Stimulated activated CD8-positive, alpha-beta memory T cell treated with anti-CD3 and anti-CD28 coated beads, Interleukin-15, amount 100 ng/mL, for 24 hours (primary cell): ENCODE data around the gene GALNT9.
"Not testable (repeated sequence)": the region's sequence is repeated elsewhere in the genome, so short reads cannot be mapped to it uniquely, and the experiment has no call there.

ENCODE experiments used
- DNase-seq: peaks from one replicate; pipeline ENCODE4 v3.0.0-alpha.2; 2020; ENCODE audit warnings: low read depth

The GALNT9 gene

DNA sequence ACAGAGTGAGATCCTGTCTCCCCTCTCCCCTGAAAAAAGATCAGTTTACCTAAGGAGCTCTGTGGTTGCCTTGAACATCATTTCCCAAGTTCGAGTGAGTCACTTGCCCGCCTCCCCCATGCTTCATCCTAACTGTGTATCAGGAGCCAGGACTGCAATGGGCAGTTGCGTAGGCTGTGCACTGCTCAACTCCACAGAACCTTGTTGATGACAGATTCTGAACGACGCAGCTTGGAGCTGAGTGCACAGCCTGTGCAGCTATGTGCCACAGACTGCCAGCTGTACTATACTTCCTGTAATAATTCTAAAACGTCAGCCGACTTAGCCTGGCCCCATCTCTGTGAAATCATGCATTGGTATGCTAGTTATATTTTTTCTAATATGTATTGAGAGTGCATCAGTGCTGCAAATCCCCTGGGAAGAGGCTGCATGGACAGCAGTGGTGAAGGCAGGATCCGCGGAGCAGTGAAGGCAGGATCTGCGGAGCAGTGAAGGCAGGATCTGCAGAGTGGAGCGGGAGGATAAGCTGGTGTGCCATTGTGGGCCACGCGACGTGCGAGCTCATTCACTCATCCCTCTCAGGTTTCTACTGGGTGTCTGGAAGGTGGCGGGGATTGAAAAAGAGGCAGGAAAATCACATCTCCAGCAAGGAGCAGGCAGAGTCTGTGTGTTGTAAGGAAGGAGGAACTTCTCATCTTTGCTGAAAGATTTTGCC lies 80.8 kb downstream of the GALNT9 start:
- no peak for DNase-seq

DNA sequence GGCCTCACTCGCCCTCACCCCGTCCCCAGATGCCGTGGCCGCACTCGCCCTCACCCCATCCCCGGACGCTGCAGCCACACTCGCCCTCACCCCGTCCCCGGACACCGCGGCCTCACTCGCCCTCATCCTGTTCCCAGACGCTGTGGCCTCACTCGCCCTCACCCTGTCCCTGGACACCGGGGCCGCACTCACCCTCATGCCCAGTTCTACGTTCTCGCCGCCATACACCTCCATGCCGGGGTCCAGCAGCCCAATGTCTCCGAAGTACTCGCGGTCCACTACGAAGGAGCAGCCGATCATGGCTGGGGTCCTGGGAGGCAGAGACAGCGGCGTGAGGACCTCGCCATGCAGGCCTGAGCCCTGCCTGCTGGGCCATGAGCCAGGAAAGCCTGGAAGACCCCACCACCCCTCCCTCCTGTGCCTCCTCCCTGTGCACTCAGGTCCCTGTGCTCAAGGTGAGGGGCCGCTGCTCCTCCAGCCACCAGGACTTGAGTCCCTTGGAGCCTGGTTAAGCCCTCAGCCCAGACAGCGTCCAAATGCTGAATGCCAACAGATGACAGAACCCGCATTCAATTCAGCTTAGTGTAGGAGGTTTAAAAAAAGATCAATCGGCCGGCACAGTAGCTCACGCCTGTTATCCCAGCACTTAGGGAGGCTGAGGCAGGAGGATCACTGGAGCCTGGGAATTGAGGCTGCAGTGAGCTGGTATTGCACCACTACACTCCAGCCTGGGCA lies 81.5 kb downstream of the GALNT9 start:
- no peak for DNase-seq

DNA sequence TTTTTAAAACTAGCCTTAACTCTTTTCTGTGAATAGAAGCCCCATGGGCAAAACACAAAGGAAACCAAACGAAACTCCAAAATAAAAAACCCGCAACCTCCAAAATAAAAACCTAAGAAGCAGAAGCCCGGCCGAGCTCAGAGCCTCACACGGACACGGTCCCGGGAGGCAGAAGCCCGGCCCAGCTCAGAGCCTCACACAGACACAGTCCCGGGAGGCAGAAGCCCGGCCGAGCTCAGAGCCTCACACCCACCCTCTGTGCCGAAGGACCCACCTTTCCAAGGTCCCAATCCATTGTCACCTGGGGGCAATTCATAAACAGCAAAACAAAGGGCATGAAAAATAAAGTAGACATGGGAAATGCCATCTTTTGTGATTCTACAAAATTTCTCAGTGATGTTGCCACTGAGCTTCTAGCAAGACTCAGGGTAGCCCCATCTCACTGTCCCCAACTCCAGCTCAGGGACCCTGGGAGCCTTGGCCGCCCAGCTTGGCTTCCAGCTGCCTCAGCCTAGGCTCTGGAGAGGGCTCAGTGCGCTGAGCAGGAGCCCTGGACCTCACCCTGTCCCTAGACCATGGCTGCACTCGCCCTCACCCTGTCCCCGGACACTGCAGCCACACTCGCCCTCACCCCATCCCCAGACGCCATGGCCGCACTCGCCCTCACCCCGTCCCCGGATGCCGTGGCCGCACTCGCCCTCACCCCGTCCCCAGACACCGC lies 82.2 kb downstream of the GALNT9 start:
- no peak for DNase-seq

DNA sequence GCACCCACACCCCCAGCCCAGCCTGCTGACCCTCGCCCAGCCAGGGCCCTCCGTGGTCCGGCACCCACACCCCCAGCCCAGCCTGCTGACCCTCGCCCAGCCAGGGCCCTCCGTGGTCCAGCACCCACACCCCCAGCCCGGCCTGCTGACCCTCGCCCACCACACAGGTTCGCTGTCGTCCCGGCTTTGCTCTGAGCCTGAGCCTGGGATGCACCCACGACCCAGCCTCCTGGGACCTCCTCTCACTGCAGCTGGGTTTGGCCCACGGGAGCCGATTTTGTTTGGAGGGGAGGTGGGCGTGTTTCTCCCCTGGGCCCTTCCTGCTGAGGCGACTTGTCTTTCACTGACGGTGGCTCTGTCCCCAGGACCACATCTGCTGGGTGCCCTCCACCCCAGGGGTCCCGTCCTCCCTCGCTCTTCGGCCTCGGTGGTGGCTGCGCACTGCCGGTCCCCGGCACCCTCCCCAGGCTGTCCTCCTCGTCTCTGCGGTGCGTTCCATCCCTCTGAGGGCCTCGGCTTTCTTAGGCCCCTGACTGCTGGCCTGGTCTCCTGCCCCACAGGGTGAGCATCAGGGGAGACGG lies 83.8 kb downstream of the GALNT9 start:
- DNase-seq = no peak

DNA sequence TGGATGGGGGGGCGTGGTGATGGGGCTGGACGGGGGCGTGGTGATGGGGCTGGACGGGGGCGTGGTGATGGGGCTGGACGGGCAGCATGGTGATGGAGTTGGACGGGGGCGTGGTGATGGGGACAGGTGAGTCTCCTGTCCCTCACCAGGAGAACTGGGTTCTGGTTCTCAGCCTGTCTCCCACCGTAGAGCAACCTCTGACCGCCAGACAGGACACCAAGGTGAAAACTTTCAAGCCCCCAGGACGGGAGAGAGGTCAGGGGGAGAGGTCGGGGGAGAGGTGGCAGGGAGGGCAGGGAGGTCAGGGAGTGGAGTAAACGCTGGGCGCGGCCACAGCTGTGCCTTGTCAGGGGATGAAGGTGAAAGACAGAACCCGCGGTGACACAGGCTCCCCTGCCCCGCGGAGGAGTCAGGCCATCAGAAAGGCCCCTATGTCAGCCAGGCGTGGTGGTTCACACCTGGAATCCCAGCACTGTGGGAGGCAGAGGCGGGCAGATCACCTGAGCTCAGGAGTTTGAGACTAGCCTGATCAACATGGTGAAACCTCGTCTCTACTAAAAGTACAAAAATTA lies 84.6 kb downstream of the GALNT9 start:
- DNase-seq = no peak

DNA sequence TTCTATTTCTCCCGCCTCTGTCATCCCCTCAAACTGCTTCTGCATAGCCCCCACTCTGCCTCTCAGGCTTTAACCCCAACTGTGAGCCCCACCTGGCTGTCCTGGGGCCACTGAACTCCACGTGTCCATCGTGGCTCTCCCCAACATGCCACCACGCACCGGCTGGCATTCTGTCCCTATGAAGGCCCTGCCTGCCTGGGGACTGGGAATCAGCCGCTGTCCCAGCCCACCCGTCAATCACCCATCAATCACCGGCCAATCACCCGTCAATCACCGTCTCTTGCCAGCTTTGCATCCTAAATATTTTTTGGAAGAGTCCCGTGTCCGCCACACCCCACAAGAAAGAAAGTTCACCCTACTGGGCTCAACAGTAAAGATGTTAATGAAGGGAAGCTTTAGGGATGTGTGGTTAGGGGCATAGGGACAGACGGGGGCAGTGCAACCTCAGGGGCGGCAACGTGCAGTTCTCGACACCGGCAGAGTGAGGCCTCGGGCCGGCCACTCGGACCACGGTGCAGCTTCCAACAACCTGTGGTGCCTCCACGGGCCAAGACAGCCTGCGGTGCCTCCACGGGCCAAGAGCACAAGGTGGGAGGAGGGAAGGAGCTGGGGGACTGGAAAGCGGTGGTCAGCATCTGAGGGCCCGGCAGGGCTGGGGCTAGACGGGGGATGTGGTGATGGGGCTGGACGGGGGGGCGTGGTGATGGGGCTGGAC lies 85.6 kb downstream of the GALNT9 start:
- no peak for DNase-seq

DNA sequence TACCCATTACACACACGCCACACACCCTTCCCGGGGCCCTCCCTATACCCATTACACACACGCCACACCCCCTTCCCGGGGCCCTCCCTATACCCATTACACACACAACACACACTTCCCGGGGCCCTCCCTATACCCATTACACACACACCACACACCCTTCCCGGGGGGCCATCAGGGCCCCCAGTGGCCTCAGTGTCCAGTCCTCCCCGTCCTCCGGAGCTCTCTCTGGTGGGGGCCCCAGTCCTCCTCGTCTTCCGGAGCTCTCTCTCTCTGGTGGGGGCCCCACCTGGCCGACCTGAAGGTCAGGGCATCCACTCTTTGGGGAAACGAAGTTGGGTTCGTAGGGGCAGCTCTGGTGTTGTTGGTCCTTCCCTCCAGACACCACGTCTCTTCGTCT lies 86.2 kb downstream of the GALNT9 start:
- not testable (repeated sequence) for DNase-seq

DNA sequence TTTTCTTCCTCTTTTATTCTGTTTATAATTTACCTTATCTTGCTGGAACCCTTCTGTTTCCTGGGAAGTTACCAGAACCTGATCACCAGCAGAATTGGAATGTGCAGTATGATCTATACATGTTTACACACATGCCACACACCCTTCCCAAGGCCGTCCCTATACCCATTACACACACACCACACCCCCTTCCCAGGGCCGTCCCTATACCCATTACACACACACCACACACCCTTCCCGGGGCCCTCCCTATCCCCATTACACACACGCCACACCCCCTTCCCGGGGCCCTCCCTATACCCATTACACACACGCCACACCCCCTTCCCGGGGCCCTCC lies 88.8 kb downstream of the GALNT9 start:
- not testable (repeated sequence) for DNase-seq

DNA sequence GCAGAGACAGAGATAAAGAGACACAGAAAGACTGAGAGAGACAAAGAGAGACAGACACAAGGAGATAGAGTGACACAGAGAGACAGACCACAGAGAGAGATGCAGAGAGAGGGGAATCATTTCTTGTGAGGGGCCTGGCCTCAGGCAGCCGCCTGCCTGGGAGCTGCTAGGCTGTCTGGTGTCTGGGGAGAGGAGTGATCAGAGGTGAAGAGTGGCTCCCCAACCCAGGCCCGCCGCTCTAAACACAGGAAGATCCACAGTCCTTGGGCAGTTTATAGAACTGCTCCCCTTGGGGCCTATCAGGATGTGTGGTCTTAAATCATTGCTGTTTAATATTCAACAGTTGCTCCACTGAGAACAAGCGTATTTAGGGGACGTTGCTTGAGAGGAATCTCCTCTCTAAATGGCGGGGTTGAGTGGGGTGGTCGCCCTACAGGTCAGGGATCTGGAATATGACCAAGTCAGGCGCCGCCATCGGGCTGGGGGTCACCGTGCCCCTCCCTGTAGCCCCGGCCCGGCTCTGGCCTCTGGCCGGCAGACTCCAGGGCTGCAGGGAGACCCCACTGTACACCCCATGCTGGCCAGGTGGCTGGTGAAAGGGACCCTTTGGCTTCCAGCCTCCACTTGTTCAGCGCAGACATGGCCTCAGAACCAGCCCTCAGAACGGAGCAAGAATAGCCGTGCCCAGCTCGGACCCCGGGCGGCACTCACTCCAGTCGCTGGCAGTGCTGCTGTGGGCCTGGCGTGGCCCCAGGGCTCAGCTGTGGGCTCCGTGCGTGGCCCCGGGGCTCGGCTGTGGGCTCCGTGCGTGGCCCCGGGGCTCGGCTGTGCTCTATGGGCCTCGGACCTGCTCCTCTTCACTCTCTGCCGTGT lies 89.4 kb downstream of the GALNT9 start:
- DNase-seq = no peak

DNA sequence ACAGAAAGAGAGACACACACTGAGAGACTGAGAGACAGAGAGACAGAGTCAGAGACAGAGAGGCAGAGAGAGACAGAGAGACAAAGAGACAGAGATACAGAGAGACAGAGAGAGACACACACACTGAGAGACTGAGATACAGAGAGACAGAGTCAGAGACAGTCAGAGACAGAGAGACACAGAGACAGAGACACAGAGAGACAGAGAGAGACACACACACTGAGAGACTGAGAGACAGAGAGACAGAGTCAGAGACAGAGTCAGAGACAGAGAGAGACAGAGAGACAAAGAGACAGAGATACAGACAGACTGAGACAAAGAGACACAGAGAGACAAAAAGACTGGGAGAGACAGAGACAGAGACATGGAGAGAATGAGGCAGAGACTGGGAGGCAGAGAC lies 90.0 kb downstream of the GALNT9 start:
- DNase-seq = no peak

DNA sequence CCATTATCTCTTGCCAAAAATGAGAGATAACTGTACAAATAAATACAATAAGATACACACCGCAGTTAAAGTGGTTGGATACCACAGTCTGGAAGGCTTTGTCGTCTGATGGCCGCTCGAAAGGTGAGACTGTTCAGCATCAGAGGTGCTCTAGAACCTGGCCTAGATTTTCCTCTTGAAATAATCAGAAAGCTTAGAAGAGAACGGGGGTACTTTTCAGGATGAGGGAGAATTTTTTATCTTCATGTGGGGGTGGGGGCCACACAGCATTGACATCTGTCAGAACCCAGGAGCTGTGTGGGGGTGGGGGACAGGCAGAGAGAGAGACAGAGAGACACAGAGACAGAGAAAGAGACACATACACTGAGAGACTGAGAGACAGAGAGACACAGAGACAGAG lies 90.5 kb downstream of the GALNT9 start:
- no peak for DNase-seq

DNA sequence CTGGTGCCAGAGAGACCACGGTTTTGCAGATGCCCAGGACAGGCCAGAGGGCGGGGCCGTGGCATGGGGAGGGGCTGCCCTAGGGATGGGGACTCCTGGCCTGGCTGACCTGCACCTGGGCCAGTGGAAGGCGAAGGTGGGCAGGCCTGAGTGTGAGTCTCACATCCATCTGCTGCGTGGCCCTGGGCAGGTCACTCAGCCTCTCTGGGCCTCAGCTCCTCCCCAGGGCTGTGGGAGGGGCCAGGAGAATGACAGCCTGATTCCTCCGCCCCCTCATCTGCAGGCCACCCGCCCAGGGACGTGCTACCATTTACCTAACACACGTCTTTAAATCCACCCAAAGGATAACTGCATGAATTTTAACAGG lies 90.9 kb downstream of the GALNT9 start:
- no peak for DNase-seq

DNA sequence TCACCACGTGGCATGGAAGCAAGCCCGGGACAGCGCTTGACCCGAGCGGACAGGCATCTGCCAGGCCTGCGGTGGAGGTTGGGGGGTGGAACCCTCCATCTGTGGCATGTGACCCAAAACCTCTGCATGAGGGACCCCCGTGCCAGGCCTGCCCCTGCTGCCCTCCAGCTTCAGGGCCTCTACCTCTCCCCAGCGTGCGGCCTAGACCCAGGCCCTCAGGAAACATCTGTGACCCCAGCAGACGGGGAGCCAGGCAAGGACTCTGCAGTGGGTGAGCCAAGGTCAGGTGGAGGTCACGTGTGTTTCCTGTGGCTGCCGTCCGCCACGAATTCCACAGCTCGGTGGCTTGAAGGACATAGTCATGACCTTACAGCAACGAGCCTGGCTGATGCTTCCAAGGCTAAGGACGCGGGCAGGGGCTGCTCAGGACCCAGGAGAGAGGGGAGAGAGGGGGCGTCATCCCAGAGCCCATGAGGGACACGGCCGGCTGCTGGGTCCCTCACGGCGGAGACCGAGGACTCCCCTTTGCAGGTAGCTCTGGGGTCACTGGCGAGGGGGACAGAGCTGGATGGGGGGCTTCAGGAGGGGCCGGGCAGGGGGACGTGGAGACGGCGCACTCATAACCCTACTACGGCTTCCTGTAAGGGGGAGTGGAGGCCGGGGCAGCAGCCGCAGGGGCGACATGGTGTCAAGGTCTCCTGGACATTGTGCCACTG lies 91.5 kb downstream of the GALNT9 start:
- no peak for DNase-seq

DNA sequence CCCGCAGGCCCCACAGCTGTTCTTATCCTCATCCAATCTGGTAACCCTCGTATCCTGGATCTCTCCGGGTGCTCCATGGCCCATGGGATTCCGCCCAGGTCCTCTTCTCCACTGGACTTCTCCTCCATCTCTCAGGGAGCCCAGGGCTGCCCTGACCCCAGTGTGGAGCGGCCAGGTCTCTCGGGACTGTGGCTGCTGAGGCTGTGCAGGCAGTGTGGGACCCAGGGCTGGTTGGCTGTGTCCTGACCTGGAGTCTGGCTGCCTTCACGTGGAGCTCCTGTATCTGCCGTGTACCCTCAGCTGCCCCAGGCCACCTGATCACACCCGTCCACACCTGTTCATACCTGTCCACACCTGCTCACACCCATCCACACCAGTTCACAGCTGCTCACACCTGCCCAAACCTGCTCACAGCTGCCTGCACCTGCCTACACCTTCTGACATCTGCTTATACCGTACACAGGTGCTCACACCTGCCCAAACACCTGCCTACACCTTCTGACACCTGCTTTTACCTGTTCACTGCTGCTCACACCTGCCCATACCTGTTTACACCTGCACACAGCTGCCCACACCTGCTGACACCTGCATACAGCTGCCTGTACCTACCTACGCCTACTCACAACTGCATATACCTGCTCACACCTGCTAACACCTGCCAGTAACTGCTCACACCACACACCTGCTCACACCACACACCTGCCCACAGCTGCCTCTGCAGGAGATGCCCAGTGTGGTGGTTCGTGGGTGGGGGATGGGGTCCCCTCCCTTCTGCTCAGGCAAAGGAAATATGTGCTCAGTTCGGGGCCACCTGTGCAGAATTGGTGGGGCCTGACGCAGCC lies 92.2 kb downstream of the GALNT9 start:
- no peak for DNase-seq

DNA sequence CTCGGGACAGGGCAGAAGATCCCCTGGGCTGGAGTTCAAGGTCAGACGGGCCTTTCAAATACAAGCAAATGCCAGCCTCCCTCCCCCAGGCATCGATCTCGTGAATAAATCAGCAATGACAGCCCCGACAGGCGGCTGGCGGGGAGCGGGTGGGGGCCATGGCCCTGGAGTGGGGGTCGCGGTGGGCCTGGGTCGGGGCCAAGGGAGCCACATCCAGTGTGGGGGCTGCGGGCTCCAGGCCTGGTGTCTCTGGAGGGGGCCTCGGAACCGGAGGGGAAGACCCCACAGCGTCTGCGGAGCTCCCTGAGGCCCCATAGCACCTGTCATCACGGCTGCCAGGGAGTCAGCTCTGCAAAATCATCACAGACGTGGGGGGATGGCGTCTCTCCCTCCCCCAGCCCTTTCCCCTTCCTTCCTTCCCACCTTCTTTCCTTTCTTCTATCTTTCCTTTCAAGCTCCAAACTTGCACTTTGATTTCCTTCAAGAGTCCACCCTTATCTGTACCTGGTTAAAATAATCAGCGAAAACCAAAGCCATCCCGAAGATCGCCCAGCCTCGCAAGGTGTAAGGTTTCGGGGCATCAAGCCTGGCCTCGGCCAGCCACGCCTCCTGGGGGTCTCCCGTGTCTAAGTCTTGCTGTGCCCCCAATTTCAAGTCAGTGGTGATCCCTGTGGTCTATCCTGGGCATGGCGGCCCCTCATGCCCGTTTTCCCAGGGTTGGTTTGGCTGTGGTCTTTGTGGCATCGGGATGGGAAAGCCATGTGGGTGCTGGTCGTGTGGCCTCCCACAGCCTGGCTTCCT lies 93.1 kb downstream of the GALNT9 start:
- DNase-seq = no peak

DNA sequence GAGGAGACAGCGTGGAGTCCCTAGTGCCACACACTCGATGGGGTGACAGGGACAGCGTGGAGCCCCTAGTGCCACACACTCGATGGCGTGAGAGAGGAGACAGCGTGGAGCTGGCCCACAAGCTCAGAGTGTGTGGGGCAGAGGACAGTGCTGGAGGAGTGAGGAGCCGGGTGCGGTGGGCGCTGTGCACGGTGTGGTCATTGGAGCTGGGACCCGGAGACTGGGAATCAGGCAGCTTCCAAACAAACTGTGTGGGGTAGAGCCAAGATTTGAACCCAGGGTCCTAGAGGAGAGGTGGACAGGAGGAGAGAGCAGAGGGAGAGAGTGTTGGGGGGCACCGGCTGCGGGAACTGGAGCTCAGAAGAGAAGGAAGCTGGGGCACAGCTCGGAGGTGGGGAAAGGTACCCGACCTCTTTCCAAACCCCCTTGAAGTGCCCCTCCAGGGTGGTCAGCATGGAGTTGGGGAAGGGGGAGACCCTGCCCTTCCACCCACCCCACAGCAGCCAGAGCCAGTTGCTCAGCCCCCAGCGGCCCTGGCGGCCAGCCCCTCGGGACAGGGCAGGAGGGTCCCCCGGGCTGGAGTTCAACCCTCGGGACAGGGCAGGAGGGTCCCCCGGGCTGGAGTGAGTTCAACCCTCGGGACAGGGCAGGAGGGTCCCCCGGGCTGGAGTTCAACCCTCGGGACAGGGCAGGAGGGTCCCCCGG lies 94.1 kb downstream of the GALNT9 start:
- no peak for DNase-seq

DNA sequence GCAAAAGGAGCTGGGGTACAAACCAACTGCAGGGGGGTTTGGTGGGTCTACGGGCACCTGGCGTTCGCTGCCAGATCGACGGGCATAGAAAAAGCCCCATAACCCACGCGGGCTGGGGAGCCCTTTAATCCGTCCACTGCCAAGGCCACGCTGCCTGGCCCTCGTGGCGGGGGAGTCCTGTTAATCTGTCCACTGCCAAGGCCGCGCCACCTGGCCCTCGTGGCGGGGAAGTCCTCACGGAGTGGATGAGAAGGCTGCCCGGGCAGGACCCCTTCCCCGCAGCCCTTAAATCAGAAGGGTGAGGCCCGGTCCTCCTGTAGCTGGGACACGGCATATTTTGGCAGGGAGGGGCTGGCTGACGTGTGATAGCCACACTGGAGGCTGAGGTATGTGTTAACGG lies 99.0 kb downstream of the GALNT9 start:
- no peak for DNase-seq

DNA sequence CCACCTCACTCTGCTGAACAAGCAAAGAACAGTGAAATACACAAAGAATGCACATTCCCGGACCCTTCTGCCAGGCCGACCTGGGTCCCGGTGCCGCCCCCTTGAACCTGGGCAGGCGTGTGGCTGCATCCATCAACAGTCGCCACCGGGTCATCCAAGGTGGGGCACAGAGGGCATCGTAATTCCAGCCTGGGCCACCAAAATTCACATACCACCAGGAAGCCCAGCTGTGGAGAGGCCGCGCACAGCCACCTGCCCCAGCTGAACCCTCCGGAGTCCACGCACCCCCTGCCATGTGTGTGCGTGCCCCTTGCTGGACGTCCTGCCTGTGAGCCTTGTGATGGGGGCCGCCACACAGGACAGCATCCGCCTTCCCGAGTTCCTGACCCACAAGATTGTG lies 99.5 kb downstream of the GALNT9 start:
- DNase-seq = no peak
